ENCODE results near the gene TTLL10.

- TF ChIP-seq POLR2A (IDR thresholded peaks at IDR 0.05; ENCODE audit: low read depth, low read length) (no peak), POLR2AphosphoS5 (IDR thresholded peaks at IDR 0.05; ENCODE audit: low read depth, low read length) (no peak), TAF1 (IDR thresholded peaks at IDR 0.05; ENCODE audit: borderline replicate concordance, low read depth, low read length) (no peak)
Measured at GRCh38 chr1:1181129-1181937, 7.7 kb downstream of the TTLL10 start.
